Suprapubic skin (tissue), 4 donors: ENCODE data around the gene TMEM203. TPM values are rescaled to one million over a fixed set of nuclear protein-coding genes. Genes with fewer than 3 reads are reported as not detected.

Experiments used
- DNase-seq, 2 donors: peaks; one replicate each; pipeline ENCODE4 v3.0.0-alpha.2; 2019; ENCODE audit warnings: low spot score in 2 of 2
- H3K27ac ChIP-seq: fragments of 200-600 bp; sonication (generic); one replicate; pipeline ENCODE4 v1.5.1; 2019
- H3K27me3 ChIP-seq: fragments of 200-600 bp; sonication (generic); one replicate; pipeline ENCODE4 v1.5.1; 2019
- H3K36me3 ChIP-seq: fragments of 200-600 bp; sonication (generic); one replicate; pipeline ENCODE4 v1.5.1; 2019
- H3K4me1 ChIP-seq: fragments of 200-600 bp; sonication (generic); one replicate; pipeline ENCODE4 v1.5.1; 2019
- H3K4me3 ChIP-seq: fragments of 200-600 bp; sonication (generic); one replicate; pipeline ENCODE4 v1.5.1; 2019; ENCODE audit warnings: mild to moderate bottlenecking
- H3K9me3 ChIP-seq: fragments of 200-600 bp; sonication (generic); one replicate; pipeline ENCODE4 v1.5.1; 2019
- EP300 ChIP-seq: sonication (generic); formaldehyde crosslinking; IDR thresholded peaks from one replicate; pipeline ENCODE4 v1.6.1; 2017; ENCODE audit warnings: antibody characterized with exemption
- POLR2A ChIP-seq, 2 donors: fragments of 450-650 bp; IDR thresholded peaks; one replicate each; pipeline ENCODE4 v1.6.1; 2017; ENCODE audit warnings: antibody characterized with exemption in 2 of 2, mild to moderate bottlenecking in 2 of 2, moderate library complexity in 2 of 2
- POLR2AphosphoS5 ChIP-seq, 3 donors: sonication (generic); formaldehyde crosslinking; IDR thresholded peaks; one replicate each; pipeline ENCODE4 v1.6.1; 2017; ENCODE audit warnings: antibody characterized with exemption in 3 of 3
- whole genome bisulfite sequencing: methylation state at CpG from one replicate; pipeline ENCODE4 v1.1.5; 2018; 5-methylcytosine and 5-hydroxymethylcytosine counted together
- total RNA-seq, 4 donors: library from RNA; depleted of rRNA; stranded (reverse); fragments of >200 nt; gene quantifications; one replicate each; pipeline ENCODE4 v1.1.0, GENCODE V29; 2016
- TF ChIP-seq, protein P1 (sequence below), 2 donors: fragments of 200-600 bp in 1 of 2; fragments of 450-650 bp in 1 of 2; sonication (generic) in 1 of 2; IDR thresholded peaks; one replicate each; pipeline ENCODE4 v1.5.1; 2016 to 2019; ENCODE audit warnings: antibody characterized with exemption in 2 of 2, mild to moderate bottlenecking in 1 of 2, moderate library complexity in 1 of 2

The TMEM203 gene
- total RNA-seq, 4 donors from 2014 or later = 25.0 to 52.4 (median 40.8) TPM

DNA sequence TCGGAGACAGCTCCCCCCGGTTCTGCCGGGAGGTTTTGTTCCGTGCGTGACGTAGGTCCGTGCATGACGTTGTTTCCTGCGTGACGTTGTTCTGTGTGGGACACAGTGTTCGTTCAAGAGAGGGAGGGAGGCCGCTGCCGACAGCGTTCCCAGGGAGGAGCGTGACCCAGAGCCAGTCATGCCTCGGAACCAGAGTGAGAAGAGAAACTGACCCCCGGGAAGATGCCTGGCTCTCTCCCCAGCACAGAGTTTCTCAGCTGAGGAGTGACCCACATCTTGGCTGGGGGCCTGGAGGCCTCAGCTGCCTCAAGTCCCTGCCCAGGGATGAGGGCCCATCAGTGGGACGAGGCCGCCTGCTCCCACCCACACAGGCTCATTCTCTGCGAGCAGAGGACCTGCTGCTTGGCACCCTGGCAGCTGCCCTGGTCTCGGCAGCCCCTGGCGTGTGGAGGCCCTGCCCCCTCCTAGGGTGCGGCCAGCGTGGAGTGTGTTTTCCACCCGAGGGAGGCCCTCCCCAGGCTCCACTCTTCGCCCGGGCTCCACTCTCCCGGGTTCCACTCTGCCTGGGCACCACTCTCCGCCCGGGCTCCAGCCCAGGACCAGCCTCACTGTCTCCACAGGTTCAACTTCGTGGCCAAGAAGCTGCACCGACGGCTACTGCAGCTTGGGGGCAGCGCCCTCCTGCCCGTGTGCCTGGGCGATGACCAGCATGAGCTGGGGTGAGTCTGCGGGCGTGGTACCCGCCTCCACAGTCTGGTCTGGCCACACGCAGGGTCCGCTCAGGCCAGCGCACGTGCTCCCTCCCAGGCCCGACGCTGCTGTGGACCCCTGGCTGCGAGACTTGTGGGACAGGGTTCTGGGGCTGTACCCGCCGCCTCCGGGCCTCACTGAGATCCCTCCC lies 8.0 kb upstream of the TMEM203 start:
- WGBS = 91% methylated on average over 36 of the region's 49 CpGs
- Histone ChIP-seq H3K4me1 (peaks cover 20% of the 10 kb centered on the region), H3K36me3 (peaks cover 18% of the 10 kb centered on the region), H3K27me3 (no peaks in the 10 kb centered on the region), H3K4me3 (no peak overlapping the region), H3K9me3 (no peaks in the 10 kb centered on the region), H3K27ac (no peak overlapping the region)
- DNase-seq = no peak
- TF ChIP-seq POLR2AphosphoS5 (IDR thresholded peaks at IDR 0.05) (no peak), EP300 (no peak), POLR2A (IDR thresholded peaks at IDR 0.05) (no peak)
- TF ChIP-seq, protein P1, sequence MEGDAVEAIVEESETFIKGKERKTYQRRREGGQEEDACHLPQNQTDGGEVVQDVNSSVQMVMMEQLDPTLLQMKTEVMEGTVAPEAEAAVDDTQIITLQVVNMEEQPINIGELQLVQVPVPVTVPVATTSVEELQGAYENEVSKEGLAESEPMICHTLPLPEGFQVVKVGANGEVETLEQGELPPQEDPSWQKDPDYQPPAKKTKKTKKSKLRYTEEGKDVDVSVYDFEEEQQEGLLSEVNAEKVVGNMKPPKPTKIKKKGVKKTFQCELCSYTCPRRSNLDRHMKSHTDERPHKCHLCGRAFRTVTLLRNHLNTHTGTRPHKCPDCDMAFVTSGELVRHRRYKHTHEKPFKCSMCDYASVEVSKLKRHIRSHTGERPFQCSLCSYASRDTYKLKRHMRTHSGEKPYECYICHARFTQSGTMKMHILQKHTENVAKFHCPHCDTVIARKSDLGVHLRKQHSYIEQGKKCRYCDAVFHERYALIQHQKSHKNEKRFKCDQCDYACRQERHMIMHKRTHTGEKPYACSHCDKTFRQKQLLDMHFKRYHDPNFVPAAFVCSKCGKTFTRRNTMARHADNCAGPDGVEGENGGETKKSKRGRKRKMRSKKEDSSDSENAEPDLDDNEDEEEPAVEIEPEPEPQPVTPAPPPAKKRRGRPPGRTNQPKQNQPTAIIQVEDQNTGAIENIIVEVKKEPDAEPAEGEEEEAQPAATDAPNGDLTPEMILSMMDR (IDR thresholded peaks at IDR 0.05) = no peak

DNA sequence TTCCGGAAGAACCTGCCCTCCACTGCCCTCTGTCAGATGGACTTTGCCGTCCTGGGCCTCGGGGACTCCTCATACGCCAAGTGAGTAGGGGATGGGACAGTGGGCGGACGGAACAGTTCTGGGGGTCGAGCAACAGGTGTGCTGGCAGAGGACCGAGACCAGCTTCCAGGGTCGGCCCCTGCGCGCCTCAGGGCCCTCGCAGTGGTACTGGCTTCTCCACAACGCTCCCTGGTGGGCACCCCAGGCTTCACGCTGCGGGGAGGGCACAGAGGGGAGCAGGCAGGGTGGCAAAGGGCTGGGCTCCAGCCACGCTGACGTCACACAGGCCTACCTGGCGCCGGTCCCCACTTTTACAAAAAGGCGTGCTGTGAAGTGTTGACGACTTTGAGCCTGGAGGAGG lies 7.1 kb upstream of the TMEM203 start:
- H3K27ac ChIP-seq = no peak overlapping the region
- H3K36me3 ChIP-seq = peaks cover 18% of the 10 kb centered on the region
- H3K4me3 ChIP-seq = no peak overlapping the region
- no peaks in the 10 kb centered on the region for H3K9me3 ChIP-seq
- DNase-seq = no peak
- 86% methylated on average over 14 of the region's 21 CpGs for WGBS
- no peak for TF ChIP-seq EP300
- TF ChIP-seq POLR2A (IDR thresholded peaks at IDR 0.05) = no peak
- TF ChIP-seq, protein P1 (IDR thresholded peaks at IDR 0.05) = no peak
- no peak for TF ChIP-seq POLR2AphosphoS5 (IDR thresholded peaks at IDR 0.05)
- H3K27me3 ChIP-seq = no peaks in the 10 kb centered on the region
- H3K4me1 ChIP-seq = peaks cover 11% of the 10 kb centered on the region

DNA sequence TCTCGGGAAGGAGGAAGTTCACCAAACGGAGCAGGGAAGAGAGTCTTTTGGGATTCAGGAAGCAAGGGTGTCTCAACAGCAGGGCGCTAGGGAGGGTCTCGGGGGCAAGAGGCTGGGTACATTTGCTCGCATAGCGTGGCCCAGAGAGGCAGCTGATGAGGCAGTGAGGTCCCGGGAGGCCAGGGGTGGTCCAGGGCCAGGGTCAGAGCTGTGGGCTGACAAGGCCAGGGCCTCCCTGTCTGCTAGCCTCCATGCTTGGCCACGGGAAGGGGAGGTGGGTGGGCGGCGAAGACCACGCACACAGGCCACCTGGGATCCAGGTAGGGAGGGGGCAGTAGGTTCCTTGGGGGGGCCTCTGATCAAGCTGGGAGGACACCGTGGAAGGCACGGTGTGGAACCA lies 6.1 kb upstream of the TMEM203 start:
- Histone ChIP-seq H3K27ac (no peak overlapping the region), H3K4me1 (peaks cover 7% of the 10 kb centered on the region), H3K4me3 (no peak overlapping the region), H3K27me3 (no peaks in the 10 kb centered on the region), H3K9me3 (no peaks in the 10 kb centered on the region), H3K36me3 (peaks cover 18% of the 10 kb centered on the region)
- TF ChIP-seq EP300 (no peak), POLR2AphosphoS5 (IDR thresholded peaks at IDR 0.05) (no peak), POLR2A (IDR thresholded peaks at IDR 0.05) (no peak)
- TF ChIP-seq, protein P1 (IDR thresholded peaks at IDR 0.05) = no peak
- DNase-seq = no peak
- 78% methylated on average over 13 of the region's 13 CpGs for WGBS

GRCh38 chr9:137206602-137207001 lies 1.2 kb upstream of the TMEM203 start:
- H3K27ac ChIP-seq = no peak overlapping the region
- H3K4me1 ChIP-seq = peaks cover 47% of the 10 kb centered on the region
- peak overlapping the region; percentile 73 for H3K4me3 ChIP-seq
- no peaks in the 10 kb centered on the region for H3K9me3 ChIP-seq
- TF ChIP-seq, protein P1 (IDR thresholded peaks at IDR 0.05) = no peak
- TF ChIP-seq POLR2A (IDR thresholded peaks at IDR 0.05) (no peak), POLR2AphosphoS5 (IDR thresholded peaks at IDR 0.05) (no peak), EP300 (no peak)
- DNase-seq = no peak
- WGBS = 73% methylated on average over 7 of the region's 7 CpGs
- H3K27me3 ChIP-seq = no peaks in the 10 kb centered on the region
- H3K36me3 ChIP-seq = peaks cover 8% of the 10 kb centered on the region

- WGBS = 22% methylated on average over 4 of the region's 21 CpGs
These were observed 720 bp downstream of the TMEM203 start for GRCh38 chr9:137204731-137205125.

More at GRCh38 chr9:137204731-137205125, 720 bp downstream of the TMEM203 start:
- Histone ChIP-seq H3K9me3 (no peaks in the 10 kb centered on the region), H3K27me3 (no peaks in the 10 kb centered on the region), H3K36me3 (peaks cover 8% of the 10 kb centered on the region), H3K4me3 (peak overlapping the region; percentile 73), H3K27ac (no peak overlapping the region), H3K4me1 (peaks cover 55% of the 10 kb centered on the region)
- DNase-seq = no peak
- TF ChIP-seq, protein P1 (IDR thresholded peaks at IDR 0.05) = no peak
- TF ChIP-seq POLR2AphosphoS5 (IDR thresholded peaks at IDR 0.05) (no peak), EP300 (no peak), POLR2A (IDR thresholded peaks at IDR 0.05) (no peak)
